BLaER1 treated with 17β-estradiol and CSF1 and Interleukin-3, amounts not matched to agents 10 nM and 100 nM (cell line): Measurements from ENCODE around the gene C11orf97.

Experiments
- H3K27ac ChIP-seq, 11 experiments: shearing (Covaris generic); formaldehyde crosslinking; 2 replicates each; pipeline ENCODE4 v1.8.1; 2022
- H3K27me3 ChIP-seq, 11 experiments: shearing (Covaris generic); formaldehyde crosslinking; 2 replicates each; pipeline ENCODE4 v1.8.1; 2022
- H3K36me3 ChIP-seq, 11 experiments: shearing (Covaris generic); formaldehyde crosslinking; 2 replicates each; pipeline ENCODE4 v1.8.1; 2022
- H3K4me1 ChIP-seq, 10 experiments: shearing (Covaris generic); formaldehyde crosslinking; 2 replicates each; pipeline ENCODE4 v1.8.1; 2022
- H3K4me2 ChIP-seq, 11 experiments: shearing (Covaris generic); formaldehyde crosslinking; 2 replicates each; pipeline ENCODE4 v1.8.1; 2022
- H3K4me3 ChIP-seq, 10 experiments: shearing (Covaris generic); formaldehyde crosslinking; 2 replicates each; pipeline ENCODE4 v1.8.1; 2022
- H3K9ac ChIP-seq, 11 experiments: shearing (Covaris generic); formaldehyde crosslinking; 2 replicates each; pipeline ENCODE4 v1.8.1; 2022
- H3K9me3 ChIP-seq, 11 experiments: shearing (Covaris generic); formaldehyde crosslinking; replicated peaks in 1 of 11; 2 replicates each; pipeline ENCODE4 v1.8.1; 2022
- H4K20me1 ChIP-seq, 11 experiments: shearing (Covaris generic); formaldehyde crosslinking; 2 replicates each; pipeline ENCODE4 v1.8.1; 2022
- Cebpa-rat ChIP-seq, 11 experiments: shearing (Covaris generic); IDR thresholded peaks; 2 replicates each; pipeline ENCODE4 v1.8.1; 2022

Gene C11orf97

DNA sequence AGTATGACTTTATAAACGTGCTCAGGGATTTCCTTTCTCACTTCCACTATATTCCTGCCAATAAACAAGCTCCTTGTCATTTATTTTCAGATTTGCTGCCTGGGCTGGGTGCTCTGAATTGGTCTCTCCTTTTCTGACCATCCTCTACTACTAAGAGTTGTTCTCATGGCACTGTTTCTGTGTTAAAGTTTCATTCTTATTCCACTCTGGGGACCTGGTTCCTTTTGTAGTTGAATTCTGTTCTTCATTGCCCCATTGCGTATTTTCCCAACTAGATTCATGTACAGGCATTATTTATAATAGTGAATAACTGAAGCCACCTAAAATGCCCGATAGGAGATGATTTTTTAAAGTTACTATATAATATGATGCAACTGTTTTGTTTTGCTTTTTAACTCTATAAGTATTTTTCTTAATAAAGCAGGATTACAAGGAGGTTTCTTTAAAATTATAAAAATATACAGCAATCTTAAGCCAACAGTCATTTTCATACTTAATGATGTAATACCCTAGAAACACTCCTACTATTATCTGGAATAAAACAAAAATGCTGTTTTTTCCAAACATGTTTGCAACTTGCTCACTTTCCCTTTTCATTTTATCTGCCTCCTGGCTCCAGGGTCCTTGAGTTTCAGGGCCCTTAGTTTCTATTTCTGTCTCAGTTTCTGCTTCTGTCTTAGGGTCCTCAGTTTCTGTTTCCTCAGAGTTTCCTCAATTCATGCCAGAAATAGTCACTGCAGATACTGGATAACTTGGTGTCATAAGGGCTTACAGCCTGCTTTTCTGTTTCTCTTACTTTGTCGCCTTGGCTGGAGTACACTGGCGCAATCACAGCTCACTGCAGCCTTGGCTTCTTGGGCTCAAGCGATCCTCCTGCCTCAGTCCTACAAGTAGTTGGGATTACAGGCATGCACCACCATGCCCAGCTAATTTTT is 21.7 kb downstream of the C11orf97 start:
- H3K9ac ChIP-seq = peak overlapping the region in 3 of 11 experiments; percentile 17 to 36 (median 30); a peak in 2 of 22 replicates
- H4K20me1 ChIP-seq = no peaks in the 10 kb centered on the region
- H3K9me3 ChIP-seq = no peaks in the 10 kb centered on the region
- H3K27ac ChIP-seq = peak overlapping the region in 4 of 11 experiments; percentile 24 to 69 (median 52); a peak in 6 of 22 replicates
- H3K4me3 ChIP-seq = 0 out of 20 replicates have a peak overlapping the region, but pooled peaks of 1 of the 10 experiments have one; percentile 30
- no peak for TF ChIP-seq Cebpa-rat (IDR thresholded peaks at IDR 0.05)
- no peaks in the 10 kb centered on the region for H3K27me3 ChIP-seq
- peak overlapping the region; percentile 17 to 92 (median 70); a peak in 19 of 22 replicates for H3K4me2 ChIP-seq
- H3K4me1 ChIP-seq = peaks cover 5 to 40% (median 21%) of the 10 kb centered on the region in 10 experiments; a peak in 18 of 20 replicates
- no peaks in the 10 kb centered on the region for H3K36me3 ChIP-seq

DNA sequence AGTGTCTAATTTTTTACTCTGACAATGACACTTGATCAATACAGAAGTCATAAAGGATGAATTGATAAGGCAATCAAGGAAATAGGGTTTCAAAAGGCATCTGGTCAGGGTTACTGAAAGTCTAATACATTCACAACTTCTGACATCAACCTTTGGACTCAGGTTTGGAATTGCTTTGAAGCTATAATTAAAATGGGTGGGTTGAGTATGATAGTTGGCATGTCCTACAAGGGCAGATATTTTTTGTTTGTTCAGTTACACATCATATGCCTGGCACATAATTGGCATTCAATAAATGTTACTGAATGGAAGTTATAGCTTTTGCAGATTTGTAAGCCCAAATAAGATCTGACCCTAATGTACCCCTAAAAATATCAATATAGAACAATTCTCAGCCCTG is 24.1 kb downstream of the C11orf97 start:
- Histone ChIP-seq H3K27me3 (no peaks in the 10 kb centered on the region), H3K4me2 (no peak overlapping the region; a peak in 1 of 22 replicates), H3K36me3 (no peaks in the 10 kb centered on the region), H3K9ac (no peak overlapping the region), H3K4me3 (no peak overlapping the region), H3K9me3 (no peaks in the 10 kb centered on the region), H4K20me1 (no peaks in the 10 kb centered on the region), H3K27ac (no peak overlapping the region), H3K4me1 (peaks cover 5 to 40% (median 21%) of the 10 kb centered on the region in 10 experiments; a peak in 18 of 20 replicates)
- no peak for TF ChIP-seq Cebpa-rat (IDR thresholded peaks at IDR 0.05)

DNA sequence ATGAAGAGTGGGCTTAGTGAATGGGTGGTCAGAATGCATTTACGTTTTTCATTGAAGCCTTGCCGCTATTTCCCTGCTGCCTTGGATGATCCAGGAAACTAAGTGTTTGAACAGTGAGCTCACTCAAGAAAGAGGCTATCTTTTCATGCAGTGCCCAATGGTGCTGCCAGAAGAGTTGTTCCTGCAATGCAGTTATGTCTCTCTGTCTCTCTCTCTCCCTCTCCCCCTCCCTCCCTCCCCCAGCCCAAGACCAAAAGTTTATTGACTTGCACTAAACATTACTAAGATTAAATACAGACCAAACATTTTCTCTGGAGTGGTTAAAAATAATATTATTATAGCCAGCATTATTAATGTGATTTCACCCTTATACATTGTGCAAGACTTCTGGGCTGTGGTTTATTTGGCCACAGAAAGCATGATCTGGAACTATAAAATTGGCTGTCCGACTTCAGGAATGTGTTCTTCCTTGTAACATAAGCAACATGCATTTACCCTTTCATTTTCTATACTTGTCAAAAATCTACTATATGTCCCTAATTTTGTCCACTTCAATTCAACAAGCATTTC is 24.9 kb downstream of the C11orf97 start:
- H3K27ac ChIP-seq = 0 out of 22 replicates have a peak overlapping the region, but pooled peaks of 1 of the 11 experiments have one; percentile 2
- H3K4me1 ChIP-seq = peaks cover 5 to 40% (median 21%) of the 10 kb centered on the region in 10 experiments; a peak in 18 of 20 replicates
- peak overlapping the region in 5 of 11 experiments; percentile 9 to 61 (median 47); a peak in 8 of 22 replicates for H3K4me2 ChIP-seq
- H4K20me1 ChIP-seq = no peaks in the 10 kb centered on the region
- H3K4me3 ChIP-seq = no peak overlapping the region
- TF ChIP-seq Cebpa-rat (IDR thresholded peaks at IDR 0.05) = no peak
- no peaks in the 10 kb centered on the region for H3K36me3 ChIP-seq
- H3K9ac ChIP-seq = no peak overlapping the region
- H3K27me3 ChIP-seq = no peaks in the 10 kb centered on the region
- H3K9me3 ChIP-seq = no peaks in the 10 kb centered on the region

- no peak for TF ChIP-seq Cebpa-rat (IDR thresholded peaks at IDR 0.05)
- Histone ChIP-seq H3K27ac (no peak overlapping the region), H3K4me3 (no peak overlapping the region), H3K4me2 (no peak overlapping the region), H3K9ac (no peak overlapping the region), H4K20me1 (no peaks in the 10 kb centered on the region; a peak in 1 of 22 replicates), H3K27me3 (no peaks in the 10 kb centered on the region), H3K9me3 (no peaks in the 10 kb centered on the region), H3K36me3 (no peaks in the 10 kb centered on the region), H3K4me1 (peaks cover 8 to 38% (median 18%) of the 10 kb centered on the region in 10 experiments)
These were observed 27.2 kb downstream of the C11orf97 start for GRCh38 chr11:94539420-94539819.

GRCh38 chr11:94543695-94544645 is 31.7 kb downstream of the C11orf97 start, which contains the start of gene FUT4:
TSS of gene FUT4 (plus strand) at chr11:94543921. CDS start at chr11:94544134, 213 bp downstream.
- H3K9ac ChIP-seq = peak within 1 kb of the TSS; percentile 90 to 98 (median 95)
- peak within 1 kb of the TSS; percentile 90 to 99 (median 97) for H3K4me2 ChIP-seq
- H3K4me1 ChIP-seq = peaks cover 43 to 57% (median 53%) of the 10 kb centered on the region in 10 experiments
- H4K20me1 ChIP-seq = peaks cover 13 to 44% (median 41%) of the 10 kb centered on the region in 11 experiments; a peak in 21 of 22 replicates
- TF ChIP-seq Cebpa-rat (IDR thresholded peaks at IDR 0.05) = no peak
- H3K9me3 ChIP-seq = peaks cover 0 to 11% (median 0%) of the 10 kb centered on the region in 11 experiments; a peak in 6 of 22 replicates
- peak within 1 kb of the TSS; percentile 70 to 83 (median 76) for H3K4me3 ChIP-seq
- peak within 1 kb of the TSS; percentile 94 to 99 (median 96) for H3K27ac ChIP-seq
- no peaks in the 10 kb centered on the region for H3K27me3 ChIP-seq
- H3K36me3 ChIP-seq = peaks cover 0 to 35% (median 24%) of the 10 kb centered on the region in 11 experiments; a peak in 18 of 22 replicates

DNA sequence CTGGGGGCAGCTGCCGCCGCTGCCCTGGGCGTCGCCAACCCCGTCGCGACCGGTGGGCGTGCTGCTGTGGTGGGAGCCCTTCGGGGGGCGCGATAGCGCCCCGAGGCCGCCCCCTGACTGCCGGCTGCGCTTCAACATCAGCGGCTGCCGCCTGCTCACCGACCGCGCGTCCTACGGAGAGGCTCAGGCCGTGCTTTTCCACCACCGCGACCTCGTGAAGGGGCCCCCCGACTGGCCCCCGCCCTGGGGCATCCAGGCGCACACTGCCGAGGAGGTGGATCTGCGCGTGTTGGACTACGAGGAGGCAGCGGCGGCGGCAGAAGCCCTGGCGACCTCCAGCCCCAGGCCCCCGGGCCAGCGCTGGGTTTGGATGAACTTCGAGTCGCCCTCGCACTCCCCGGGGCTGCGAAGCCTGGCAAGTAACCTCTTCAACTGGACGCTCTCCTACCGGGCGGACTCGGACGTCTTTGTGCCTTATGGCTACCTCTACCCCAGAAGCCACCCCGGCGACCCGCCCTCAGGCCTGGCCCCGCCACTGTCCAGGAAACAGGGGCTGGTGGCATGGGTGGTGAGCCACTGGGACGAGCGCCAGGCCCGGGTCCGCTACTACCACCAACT is 32.5 kb downstream of the C11orf97 start:
- H3K4me1 ChIP-seq = peaks cover 43 to 63% (median 58%) of the 10 kb centered on the region in 10 experiments
- peak overlapping the region; percentile 94 to 99 (median 96) for H3K27ac ChIP-seq
- TF ChIP-seq Cebpa-rat (IDR thresholded peaks at IDR 0.05) = no peak
- H3K4me2 ChIP-seq = peak overlapping the region; percentile 90 to 99 (median 97)
- H4K20me1 ChIP-seq = peaks cover 13 to 52% (median 45%) of the 10 kb centered on the region in 11 experiments; a peak in 21 of 22 replicates
- H3K36me3 ChIP-seq = peaks cover 0 to 43% (median 29%) of the 10 kb centered on the region in 11 experiments; a peak in 18 of 22 replicates
- H3K9me3 ChIP-seq = peaks cover 0 to 11% (median 0%) of the 10 kb centered on the region in 11 experiments; a peak in 6 of 22 replicates
- peak overlapping the region; percentile 70 to 83 (median 76) for H3K4me3 ChIP-seq
- H3K9ac ChIP-seq = peak overlapping the region; percentile 90 to 98 (median 95)
- H3K27me3 ChIP-seq = no peaks in the 10 kb centered on the region

DNA sequence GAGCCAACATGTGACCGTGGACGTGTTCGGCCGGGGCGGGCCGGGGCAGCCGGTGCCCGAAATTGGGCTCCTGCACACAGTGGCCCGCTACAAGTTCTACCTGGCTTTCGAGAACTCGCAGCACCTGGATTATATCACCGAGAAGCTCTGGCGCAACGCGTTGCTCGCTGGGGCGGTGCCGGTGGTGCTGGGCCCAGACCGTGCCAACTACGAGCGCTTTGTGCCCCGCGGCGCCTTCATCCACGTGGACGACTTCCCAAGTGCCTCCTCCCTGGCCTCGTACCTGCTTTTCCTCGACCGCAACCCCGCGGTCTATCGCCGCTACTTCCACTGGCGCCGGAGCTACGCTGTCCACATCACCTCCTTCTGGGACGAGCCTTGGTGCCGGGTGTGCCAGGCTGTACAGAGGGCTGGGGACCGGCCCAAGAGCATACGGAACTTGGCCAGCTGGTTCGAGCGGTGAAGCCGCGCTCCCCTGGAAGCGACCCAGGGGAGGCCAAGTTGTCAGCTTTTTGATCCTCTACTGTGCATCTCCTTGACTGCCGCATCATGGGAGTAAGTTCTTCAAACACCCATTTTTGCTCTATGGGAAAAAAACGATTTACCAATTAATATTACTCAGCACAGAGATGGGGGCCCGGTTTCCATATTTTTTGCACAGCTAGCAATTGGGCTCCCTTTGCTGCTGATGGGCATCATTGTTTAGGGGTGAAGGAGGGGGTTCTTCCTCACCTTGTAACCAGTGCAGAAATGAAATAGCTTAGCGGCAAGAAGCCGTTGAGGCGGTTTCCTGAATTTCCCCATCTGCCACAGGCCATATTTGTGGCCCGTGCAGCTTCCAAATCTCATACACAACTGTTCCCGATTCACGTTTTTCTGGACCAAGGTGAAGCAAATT is 33.3 kb downstream of the C11orf97 start:
- peak overlapping the region; percentile 70 to 83 (median 76) for H3K4me3 ChIP-seq

More for the DNA sequence above, 33.3 kb downstream of the C11orf97 start:
- peaks cover 13 to 60% (median 45%) of the 10 kb centered on the region in 11 experiments; a peak in 21 of 22 replicates for H4K20me1 ChIP-seq
- H3K27ac ChIP-seq = peak overlapping the region in 10 of 11 experiments; percentile 94 to 99 (median 96); a peak in 20 of 22 replicates
- peaks cover 43 to 70% (median 61%) of the 10 kb centered on the region in 10 experiments for H3K4me1 ChIP-seq
- H3K36me3 ChIP-seq = peaks cover 0 to 43% (median 29%) of the 10 kb centered on the region in 11 experiments; a peak in 18 of 22 replicates
- no peaks in the 10 kb centered on the region for H3K27me3 ChIP-seq
- H3K9me3 ChIP-seq = peaks cover 0 to 11% (median 0%) of the 10 kb centered on the region in 11 experiments; a peak in 6 of 22 replicates
- peak overlapping the region; percentile 90 to 99 (median 97) for H3K4me2 ChIP-seq
- peak overlapping the region; percentile 90 to 98 (median 95) for H3K9ac ChIP-seq
- TF ChIP-seq Cebpa-rat (IDR thresholded peaks at IDR 0.05) = no peak
